Measurements from ENCODE around the gene HGFAC. TPM values are rescaled to one million over a fixed set of nuclear protein-coding genes. Genes with fewer than 3 reads are reported as not detected.

Gene HGFAC
- total RNA-seq, 3 donors from 2014 or later (not counting 1 experiment from before 2014, with no cell fraction given) = 0.43 to 0.54 TPM; not detected in 1

GRCh38 chr4:3473996-3474765, 32.4 kb downstream of the HGFAC start:
- Histone ChIP-seq H3K27ac (ENCODE audit: low read length) (no peak overlapping the region), H3K27me3 (ENCODE audit: control insufficient read depth, insufficient read depth, low read length) (no peaks in the 10 kb centered on the region), H3K4me3 (ENCODE audit: low read length) (no peak overlapping the region), H3K4me1 (ENCODE audit: control insufficient read depth, insufficient read depth, low read length) (no peaks in the 10 kb centered on the region), H3K9me3 (ENCODE audit: control insufficient read depth, insufficient read depth, low read length) (no peaks in the 10 kb centered on the region), H3K36me3 (ENCODE audit: control insufficient read depth, insufficient read depth, low read length) (no peaks in the 10 kb centered on the region)
- 88% methylated on average over 11 of the region's 13 CpGs for WGBS (ENCODE audit: insufficient coverage)
- H3K9me3 Mint-ChIP-seq = no peaks in the 10 kb centered on the region
- H3K4me1 Mint-ChIP-seq = no peaks in the 10 kb centered on the region
- TF ChIP-seq CTCF (IDR thresholded peaks at IDR 0.05) = no peak
- peaks cover 3 to 5% of the 10 kb centered on the region in 2 donors for H3K27me3 Mint-ChIP-seq (ENCODE audit: low read depth in 2 of 2)
- no peak for DNase-seq
- H3K36me3 Mint-ChIP-seq = no peaks in the 10 kb centered on the region
- no peak overlapping the region for H3K27ac Mint-ChIP-seq
- no peak overlapping the region for H3K4me3 Mint-ChIP-seq
- intact Hi-C loops (cut with micrococcal nuclease) = no loop called here
- no peak for ATAC-seq

- no peaks in the 10 kb centered on the region for H3K36me3 ChIP-seq (ENCODE audit: control insufficient read depth, insufficient read depth, low read length)
- Mint-ChIP-seq H3K27ac (no peak overlapping the region), H3K9me3 (no peaks in the 10 kb centered on the region), H3K4me1 (no peaks in the 10 kb centered on the region), H3K36me3 (no peaks in the 10 kb centered on the region), H3K4me3 (no peak overlapping the region), H3K27me3 (ENCODE audit: low read depth in 2 of 2) (peaks cover 2 to 3% of the 10 kb centered on the region in 2 donors)
- DNase-seq (no peak), ATAC-seq (no peak)
- no peaks in the 10 kb centered on the region for H3K27me3 ChIP-seq (ENCODE audit: control insufficient read depth, insufficient read depth, low read length)
- no peak for TF ChIP-seq CTCF (IDR thresholded peaks at IDR 0.05)
- H3K9me3 ChIP-seq (ENCODE audit: control insufficient read depth, insufficient read depth, low read length) = no peaks in the 10 kb centered on the region
- intact Hi-C loops (cut with micrococcal nuclease) = no loop called here
- 83% methylated on average over 15 of the region's 15 CpGs for WGBS (ENCODE audit: insufficient coverage)
- H3K27ac ChIP-seq (ENCODE audit: low read length) = no peak overlapping the region
- H3K4me3 ChIP-seq (ENCODE audit: low read length) = no peak overlapping the region
- peaks cover 3% of the 10 kb centered on the region for H3K4me1 ChIP-seq (ENCODE audit: control insufficient read depth, insufficient read depth, low read length)
Observed at GRCh38 chr4:3475041-3475712, 33.4 kb downstream of the HGFAC start.

- Mint-ChIP-seq H3K4me3 (no peak overlapping the region), H3K36me3 (no peaks in the 10 kb centered on the region), H3K9me3 (no peaks in the 10 kb centered on the region), H3K27ac (no peak overlapping the region), H3K4me1 (peaks cover 4% of the 10 kb centered on the region in 2 donors), H3K27me3 (ENCODE audit: low read depth in 2 of 2) (no peaks in the 10 kb centered on the region)
- H3K27me3 ChIP-seq (ENCODE audit: control insufficient read depth, insufficient read depth, low read length) = no peaks in the 10 kb centered on the region
- H3K27ac ChIP-seq (ENCODE audit: low read length) = no peak overlapping the region
- intact Hi-C loops (cut with micrococcal nuclease) = no loop called here
- TF ChIP-seq CTCF (IDR thresholded peaks at IDR 0.05) = no peak
- H3K4me1 ChIP-seq (ENCODE audit: control insufficient read depth, insufficient read depth, low read length) = peaks cover 9% of the 10 kb centered on the region
- no peaks in the 10 kb centered on the region for H3K36me3 ChIP-seq (ENCODE audit: control insufficient read depth, insufficient read depth, low read length)
- ATAC-seq (no peak), DNase-seq (no peak)
- no peaks in the 10 kb centered on the region for H3K9me3 ChIP-seq (ENCODE audit: control insufficient read depth, insufficient read depth, low read length)
- H3K4me3 ChIP-seq (ENCODE audit: low read length) = no peak overlapping the region
- 80% methylated on average over 20 of the region's 22 CpGs for WGBS (ENCODE audit: insufficient coverage)
Observed at GRCh38 chr4:3475713-3476260, 34.0 kb downstream of the HGFAC start.

All from natural killer cell (primary cell).